HG03520 (cell line): ENCODE measurements around the gene KIF3B.
"Not testable (repeated sequence)": the region's sequence is repeated elsewhere in the genome, so short reads cannot be mapped to it uniquely, and the experiment has no call there.

ENCODE experiments used
- ATAC-seq: cut with Tn5 transposase; IDR thresholded peaks from one replicate; pipeline ENCODE4 v1.9.1; 2021; ENCODE audit warnings: mild to moderate bottlenecking, moderate library complexity; ENCODE audit not compliant: unreplicated experiment

The KIF3B gene

DNA sequence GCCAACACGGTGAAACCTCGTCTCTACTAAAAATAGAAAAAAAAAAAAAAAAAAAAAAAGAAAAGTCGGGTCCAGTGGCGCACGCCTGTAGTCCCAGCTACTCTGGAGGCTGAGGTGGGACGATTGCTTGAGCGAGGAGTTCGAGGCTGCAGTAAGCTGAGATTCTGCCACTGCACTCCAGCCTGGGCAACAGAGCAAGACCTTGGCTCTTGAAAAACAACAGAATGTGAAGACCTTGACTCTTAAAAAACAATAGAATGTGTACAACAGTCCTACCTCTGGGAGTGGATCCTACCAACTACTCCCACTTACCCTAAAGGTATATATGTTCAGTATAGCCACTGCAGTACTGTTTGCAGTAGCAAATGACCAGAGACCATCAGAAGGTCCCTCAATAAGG, 15.1 kb downstream of the KIF3B start:
- ATAC-seq, result no peak

DNA sequence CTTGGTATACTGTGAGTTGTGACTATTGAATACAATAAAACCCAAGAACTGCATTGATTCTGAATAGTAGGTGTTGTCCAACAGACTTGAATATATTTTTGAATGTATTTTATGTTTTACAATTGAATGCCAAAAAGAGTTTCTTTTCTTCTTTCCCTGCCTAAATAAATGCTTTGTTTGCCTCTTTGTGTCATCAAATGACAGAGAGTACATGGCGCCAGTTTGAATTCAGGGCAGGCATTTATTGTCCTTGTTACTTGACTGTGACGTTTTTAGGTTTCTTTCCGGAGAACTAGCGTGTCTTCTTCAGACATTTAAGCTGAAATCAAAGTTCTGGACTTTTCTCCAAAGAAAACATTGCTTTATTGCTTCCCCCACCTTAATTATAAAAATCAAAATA, 16.6 kb downstream of the KIF3B start:
- ATAC-seq, result no peak

DNA sequence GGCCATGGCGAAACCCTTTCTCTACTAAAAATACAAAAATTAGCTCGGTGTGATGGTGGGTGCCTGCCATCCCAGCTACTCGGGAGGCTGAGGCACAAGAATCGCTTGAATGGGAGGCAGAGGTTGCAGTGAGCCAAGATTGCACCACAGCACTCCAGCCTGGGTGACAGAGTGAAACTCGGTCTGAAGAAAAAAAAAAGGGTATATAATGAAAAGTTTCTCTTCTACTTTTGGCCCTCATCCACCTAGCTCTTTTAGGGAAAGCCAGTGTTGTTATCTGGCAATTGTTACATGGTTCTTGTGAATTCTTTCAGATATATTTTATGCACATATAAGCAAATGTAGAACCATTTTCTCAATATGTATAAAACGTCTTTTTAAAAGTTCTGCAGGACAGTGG, 19.0 kb downstream of the KIF3B start:
- ATAC-seq, result no peak

DNA sequence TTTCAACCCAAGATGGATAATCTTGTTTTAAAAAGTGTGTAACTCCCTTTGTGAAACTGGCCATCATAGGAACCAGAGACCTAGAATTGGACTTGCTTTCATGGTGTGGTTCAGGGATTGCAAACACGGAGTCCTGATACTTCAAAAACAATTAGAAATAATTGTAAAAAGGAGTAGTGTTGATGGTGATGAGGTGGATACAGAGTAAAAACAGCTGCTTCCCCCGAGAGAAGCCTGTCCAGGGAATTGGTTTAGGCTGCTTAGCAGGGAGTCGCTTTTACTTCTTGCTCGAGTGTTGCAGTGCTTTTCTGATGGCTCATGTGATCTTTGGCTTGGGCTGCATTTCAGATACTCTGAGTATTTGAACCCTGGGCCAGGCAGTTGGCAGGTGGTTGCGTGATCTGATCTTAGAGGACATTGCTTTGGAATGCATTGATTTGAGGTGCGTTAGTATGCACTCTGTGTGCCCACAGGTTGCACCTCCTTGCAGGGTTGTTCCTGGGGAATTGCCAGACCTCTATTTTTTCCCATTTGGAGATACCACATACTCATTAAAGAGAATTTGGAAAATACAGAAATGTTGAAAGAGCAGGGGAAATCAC, 19.5 kb downstream of the KIF3B start:
- ATAC-seq, result no peak

DNA sequence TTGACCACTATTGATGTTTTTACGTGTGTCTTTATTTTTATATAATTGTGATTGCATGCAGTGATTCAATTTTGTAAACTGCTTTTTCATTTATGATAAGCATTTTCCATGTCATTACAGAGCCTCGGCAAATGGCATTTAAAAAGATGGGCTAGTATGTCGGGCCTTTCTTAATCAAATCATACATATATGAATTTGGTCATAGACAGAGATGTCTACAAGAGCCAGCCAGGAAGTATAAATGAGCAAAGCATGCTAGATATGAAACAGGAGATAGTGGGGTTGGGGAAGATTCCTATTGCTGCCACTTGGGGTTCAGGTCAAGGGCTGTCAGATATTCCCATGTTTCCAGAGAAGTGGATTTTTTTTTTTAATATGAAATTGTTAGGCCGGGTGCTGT, 20.0 kb downstream of the KIF3B start:
- ATAC-seq, result no peak

DNA sequence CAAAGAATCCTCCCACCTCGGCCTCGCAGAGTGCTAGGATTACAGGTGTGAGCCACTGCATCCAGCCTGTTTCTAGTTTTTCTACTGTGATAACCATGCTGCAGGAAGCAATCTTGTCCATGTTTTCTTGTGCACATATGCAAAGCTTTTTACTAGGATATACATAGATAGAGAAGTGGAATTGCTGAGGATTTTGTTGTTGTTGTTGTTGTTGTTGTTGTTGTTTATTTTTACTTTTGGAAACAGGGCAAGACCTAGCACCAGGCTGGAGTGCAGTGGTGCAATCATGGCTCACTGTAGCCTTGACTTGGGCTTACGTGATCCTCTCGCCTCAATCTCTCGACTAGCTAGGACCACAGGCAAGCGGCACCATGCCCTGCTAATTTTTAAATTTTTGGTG, 23.2 kb downstream of the KIF3B start:
- no peak for ATAC-seq

DNA sequence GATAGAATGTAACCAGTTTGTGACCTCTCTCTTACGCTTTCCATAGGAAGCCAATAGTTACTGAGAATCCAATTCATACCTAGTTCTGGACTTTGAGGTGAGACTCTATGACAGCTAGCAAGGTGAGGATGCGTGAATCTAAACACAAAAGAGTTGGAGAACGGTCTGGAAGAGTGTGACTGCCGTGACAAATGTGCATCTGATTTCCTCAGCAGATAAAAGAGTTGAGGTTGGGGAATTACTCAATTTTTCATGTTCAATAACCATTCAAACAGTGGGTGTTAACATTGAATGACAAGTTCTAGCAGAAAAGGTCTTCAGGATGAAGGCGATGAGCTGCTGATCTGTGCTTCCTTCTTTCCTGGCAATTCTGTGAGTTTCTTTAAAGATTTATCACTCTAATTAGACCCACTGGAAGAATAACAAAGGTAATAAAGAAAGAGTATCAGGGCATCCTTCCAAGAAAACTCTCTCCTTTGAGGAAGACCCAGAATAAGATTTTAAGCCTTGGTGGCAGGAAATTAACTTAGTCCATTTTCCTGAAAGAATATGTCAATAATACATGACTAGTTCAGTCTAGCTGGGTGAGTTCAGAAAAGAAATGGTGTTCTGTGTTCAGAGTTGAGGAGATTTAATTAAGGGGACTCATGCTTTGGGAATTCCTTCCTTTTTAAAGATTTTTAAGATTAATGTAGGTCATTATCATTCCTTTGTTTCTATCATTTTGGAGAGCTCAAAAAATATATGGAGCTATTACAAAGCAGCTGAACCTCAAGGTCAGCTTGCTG, 24.5 kb downstream of the KIF3B start:
- no peak for ATAC-seq

DNA sequence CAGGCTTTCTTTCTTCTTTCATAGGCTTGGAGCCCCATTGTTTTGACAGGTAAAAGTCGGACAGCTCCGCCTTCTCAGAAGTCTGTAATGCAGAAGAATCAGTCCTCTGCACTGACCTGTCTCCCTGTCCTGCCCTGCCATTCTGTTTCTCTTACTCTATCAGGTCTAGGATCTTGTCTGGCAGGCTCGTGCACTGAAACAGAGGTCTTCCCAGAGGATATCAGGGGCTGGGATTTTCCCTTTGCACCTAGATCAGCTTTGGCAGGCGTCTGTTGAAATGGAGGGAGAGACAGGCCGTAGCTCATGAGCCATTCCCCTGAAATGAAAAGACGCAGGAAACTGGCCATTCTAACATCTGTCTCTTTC, 25.0 kb downstream of the KIF3B start:
- no peak for ATAC-seq

DNA sequence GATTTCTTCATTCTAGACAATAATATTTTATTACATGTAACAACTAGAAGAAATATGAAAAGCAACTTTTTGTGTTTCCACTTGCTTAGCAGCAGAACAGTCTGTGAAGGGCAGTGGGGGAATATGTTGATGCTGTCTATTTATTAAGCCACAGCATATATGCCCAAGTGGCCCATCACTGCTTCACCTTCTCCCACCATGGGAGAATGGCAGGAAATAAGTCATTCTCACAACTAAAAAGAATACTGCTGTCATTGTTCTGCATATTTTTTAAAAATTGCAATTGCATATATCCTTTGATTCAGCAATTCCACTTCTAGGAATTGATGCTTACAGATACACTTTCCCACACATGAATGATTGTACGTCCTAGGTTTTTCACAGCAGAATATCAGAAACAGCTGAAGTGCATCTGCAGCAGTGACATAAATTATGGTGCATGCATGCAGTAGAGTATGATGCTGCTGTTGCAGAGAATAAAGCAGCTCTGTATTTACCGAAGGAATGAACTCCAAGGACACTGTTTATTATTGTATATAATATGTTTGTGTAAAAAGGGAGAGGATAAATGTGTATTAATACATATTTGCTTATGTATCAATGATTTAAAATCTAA, 26.8 kb downstream of the KIF3B start:
- no peak for ATAC-seq

DNA sequence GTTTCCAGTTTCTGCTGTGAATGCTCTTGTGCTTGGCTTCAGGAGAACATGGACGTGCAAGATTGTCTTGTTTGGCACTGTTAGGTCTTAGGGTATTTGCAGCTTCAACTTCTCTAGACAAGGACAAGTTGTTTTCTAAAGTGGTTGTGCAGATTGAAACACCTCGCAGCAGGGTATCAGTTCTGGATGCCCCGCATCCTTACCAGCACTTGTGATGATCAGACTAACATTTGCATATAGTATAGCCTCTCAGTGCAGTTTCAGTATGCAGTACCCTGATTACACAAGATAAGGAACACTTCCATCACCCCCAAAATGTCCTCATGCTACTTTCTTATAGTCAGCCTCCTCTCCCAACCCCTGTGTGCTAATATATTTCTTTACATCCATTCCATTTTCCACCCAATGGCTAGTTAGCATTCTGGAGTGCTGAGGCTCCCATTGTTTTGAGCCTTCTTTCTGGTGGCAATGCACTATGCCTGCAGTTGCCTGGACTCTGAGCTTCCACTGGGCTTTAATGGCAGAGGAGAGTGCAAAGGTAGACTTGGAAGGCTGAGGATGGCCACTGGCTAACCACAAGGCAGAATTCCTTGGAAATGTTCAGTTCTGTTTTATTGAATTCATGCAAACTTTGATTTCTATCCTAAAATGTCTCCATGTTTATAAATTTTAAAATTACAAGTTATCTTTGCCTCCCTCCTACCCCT, 35.4 kb downstream of the KIF3B start:
- no peak for ATAC-seq

DNA sequence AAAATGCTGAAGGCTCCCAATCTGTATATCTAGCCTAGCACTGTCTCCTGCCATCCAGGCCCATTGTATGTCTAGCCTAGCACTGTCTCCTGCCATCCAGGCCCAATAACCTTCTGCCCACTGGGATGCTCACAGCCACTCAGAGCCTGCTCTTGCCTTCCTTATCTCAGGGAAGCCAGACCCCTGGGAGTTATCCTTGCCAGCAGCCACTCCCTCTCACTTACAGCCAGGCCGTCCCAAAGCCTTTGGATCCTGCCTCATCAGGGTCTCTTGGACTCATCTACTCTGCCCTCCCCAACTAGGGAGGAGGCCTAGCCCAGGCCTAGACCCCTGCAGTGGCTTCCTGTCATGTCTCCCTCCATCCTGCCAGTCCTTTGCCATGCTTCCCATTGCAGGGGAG, 37.3 kb downstream of the KIF3B start:
- no peak for ATAC-seq

DNA sequence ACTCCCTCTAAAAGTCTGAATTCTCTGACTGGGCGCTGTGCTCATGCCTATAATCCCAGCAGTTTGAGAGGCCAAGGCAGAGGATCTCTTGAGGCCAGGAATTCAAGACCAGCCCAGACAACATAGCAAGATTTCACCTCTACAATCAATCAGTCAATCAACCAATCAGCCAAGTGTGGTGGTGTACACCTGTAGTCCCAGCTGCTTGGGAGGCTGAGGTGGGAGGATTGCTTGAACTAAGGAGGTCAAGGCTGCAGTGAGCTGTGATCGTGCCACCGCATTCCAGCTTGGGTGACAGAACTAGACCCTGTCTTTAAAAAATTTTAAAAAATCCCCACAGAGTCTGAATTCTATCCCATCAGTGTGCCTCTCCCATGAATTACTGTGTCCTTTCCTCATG, 37.9 kb downstream of the KIF3B start:
- no peak for ATAC-seq

DNA sequence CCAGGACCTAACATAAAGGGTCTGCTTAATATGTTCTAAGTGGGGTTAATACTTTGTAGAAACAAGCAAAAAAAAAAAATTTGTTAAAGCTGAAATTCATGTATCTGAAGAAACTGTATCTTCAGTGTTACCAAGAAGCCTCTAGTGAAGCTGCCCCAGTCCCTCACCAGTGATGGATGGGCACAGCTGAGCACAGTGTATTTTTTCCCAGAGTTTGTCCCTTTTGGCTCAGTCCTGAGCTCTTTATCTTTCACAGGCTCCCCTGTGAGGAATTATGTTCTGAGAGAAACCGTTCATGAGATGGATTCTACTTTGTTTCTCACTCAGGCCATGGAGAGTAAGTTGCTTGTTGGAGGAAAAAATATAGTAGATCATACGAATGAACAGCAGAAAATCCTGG, 38.4 kb downstream of the KIF3B start:
- ATAC-seq, result no peak

DNA sequence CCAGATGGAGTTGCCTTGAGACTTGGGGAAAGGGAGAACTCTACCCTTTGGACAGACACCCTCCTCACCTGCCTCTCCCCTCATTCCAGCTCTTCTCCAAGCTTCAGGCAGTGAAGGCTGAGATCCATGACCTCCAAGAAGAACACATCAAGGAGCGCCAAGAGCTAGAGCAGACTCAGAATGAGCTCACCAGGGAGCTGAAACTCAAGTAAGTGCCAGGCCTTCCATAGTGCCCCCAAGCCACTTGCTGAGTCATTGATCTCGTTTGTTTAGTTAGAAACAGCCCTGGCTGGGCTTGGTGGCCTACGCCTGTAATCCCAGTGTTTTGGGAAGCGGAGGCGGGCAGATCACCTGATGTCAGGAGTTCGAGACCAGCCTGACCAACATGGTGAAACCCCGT, 39.2 kb downstream of the KIF3B start:
- no peak for ATAC-seq

DNA sequence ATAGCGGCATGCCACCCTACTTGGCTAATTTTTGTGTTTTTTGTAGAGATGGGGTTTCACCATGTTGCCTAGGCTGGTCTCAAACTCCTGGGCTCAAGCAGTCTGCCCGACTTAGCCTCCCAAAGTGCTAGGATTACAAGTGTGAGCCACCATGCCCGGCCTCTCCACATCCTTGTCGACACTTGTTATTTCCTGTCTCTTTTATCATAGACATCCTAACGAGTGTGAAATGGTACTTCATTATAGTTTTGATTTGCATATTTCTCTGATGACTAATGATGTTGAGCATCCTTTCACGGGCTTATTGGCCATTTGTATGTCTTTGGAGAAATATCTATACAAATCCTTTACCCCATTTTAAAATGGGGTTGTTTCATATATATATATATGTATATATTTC, 41.6 kb downstream of the KIF3B start:
- no peak for ATAC-seq

DNA sequence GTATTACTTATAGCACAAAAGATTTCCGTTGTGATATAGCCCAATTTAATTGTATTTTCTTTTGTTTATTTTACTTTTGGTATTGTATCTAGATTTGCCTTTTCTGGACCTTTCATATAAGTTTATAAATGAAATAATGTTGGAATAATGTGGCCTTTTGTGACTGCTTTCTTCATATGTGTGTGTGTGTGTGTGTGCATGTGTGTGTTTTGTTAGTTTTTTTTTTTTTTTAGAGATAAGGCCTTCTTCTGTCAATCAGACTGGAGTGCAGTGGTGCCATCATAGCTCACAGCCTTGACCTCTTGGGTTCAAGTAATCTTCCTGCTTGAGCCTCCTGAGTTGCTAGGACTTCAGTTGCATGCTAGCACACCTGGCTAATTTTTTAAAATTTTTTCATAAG, 42.9 kb downstream of the KIF3B start:
- ATAC-seq, result no peak

DNA sequence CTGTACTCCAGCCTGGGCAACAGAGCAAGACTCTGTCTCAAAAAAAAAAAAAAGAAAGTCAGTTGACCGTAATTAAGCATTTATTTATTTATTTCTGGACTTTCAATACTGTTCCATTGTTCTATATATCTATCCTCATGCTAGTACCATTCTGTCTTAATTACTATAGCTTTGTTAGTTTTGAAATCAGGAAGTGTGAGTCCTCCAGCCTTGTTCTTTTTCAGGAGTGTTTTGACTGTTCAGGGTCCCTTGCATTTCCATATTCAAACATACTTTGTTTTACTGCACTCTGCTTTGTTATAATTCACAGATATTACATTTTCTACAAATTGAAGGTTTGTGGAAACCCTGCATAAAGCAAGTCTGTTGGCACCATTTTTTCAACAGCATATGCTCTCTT, 43.9 kb downstream of the KIF3B start:
- no peak for ATAC-seq

DNA sequence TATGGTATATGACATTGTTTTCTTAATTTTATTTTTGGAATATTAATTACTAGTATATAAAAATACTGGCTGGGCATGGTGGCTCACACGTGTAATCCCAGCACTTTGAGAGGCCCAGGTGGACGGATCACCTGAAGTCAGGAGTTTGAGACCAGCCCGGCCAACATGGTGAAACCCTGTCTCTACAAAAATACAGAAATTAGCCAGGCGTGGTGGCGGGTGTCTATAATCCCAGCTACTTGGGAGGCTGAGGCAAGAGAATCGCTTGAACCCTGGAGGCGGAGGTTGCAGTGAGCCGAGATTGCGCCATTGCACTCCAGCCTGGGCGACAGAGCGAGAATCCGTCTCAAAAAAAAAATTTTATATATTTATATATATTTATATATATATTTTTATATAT, 44.8 kb downstream of the KIF3B start:
- ATAC-seq, result not testable (repeated sequence)

DNA sequence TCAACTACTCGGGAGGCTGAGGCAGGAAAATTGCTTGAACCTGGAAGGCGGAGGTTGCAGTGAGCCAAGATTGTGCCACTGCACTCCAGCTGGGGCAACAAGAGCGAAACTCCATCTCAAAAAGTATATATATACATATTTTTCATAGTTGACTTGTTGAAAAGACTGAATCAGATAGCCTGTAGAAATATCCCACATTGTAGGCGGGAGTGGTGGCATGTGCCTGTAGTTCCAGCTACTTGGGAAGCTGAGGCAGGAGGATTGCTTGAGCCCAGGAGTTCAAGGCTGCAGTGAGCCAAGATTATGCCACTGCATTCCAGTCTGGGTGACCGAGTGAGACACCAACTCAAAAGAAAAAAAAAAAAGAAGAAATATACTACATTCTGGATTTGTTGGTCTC, 46.3 kb downstream of the KIF3B start:
- ATAC-seq, result not testable (repeated sequence)

DNA sequence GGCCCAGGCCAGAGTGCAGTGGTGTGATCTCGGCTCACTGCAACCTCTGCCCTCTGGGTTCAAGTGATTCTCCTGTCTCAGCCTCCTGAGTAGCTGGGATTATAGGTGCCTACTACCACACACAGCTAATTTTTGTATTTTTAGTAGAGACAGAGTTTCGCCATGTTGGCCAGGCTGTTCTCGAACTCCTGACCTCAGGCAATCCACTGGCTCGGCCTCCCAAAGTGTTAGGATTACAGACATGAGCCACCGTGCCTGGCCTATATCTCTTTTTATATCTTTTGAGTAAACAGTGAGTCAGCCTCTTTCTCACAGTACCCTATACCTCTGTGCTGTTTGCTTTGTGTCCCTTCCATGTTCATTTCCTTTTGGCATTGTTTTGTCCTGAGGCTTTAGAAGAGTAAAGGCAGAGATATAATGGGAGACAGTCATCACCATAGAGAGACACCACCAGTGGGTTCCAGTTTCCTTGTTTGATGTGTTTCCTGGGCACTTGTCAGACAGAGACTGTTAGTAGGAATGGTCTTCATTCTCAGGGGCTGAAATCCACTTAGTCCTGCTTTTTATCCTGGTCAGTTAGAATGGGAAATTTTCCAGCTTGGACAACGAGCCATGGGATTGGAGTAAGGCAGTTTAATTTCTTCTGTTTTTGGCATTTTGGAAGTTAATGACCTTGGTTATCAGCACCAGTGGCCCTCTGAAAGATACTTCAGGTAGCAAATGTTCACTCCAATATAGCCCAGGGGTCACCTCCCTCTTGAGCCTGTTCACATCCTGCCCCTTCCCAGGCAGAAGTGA, 48.5 kb downstream of the KIF3B start:
- no peak for ATAC-seq

DNA sequence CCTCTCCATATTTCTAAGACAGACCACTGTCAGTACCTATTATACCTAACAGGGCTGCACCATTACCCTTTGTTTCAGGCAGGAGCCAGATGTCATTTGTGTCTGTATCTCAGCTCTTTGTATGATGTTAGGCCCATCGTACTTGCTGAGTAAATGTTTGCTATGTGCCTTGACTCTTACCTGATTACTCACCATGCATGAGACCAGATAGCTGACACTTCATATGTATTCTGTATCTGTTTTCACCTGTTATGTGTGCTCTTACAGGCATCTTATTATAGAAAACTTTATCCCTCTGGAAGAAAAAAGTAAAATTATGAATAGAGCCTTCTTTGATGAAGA, 49.0 kb downstream of the KIF3B start:
- no peak for ATAC-seq
